BLaER1 (cell line): ENCODE data around the gene CRHR2.
A peak's percentile ranks its signal among the peaks of the same experiment; 100 is the strongest.

ENCODE experiments used
- H3K27ac ChIP-seq: shearing (Covaris generic); formaldehyde crosslinking; 2 replicates; pipeline ENCODE4 v1.8.1; 2022
- H3K27me3 ChIP-seq: shearing (Covaris generic); formaldehyde crosslinking; 2 replicates; pipeline ENCODE4 v1.8.1; 2022
- H3K36me3 ChIP-seq: shearing (Covaris generic); formaldehyde crosslinking; 2 replicates; pipeline ENCODE4 v1.8.1; 2022
- H3K4me1 ChIP-seq: shearing (Covaris generic); formaldehyde crosslinking; 2 replicates; pipeline ENCODE4 v1.8.1; 2022
- H3K4me2 ChIP-seq: shearing (Covaris generic); formaldehyde crosslinking; 2 replicates; pipeline ENCODE4 v1.8.1; 2022
- H3K4me3 ChIP-seq: shearing (Covaris generic); formaldehyde crosslinking; 2 replicates; pipeline ENCODE4 v1.8.1; 2022
- H3K9ac ChIP-seq: shearing (Covaris generic); formaldehyde crosslinking; 2 replicates; pipeline ENCODE4 v1.8.1; 2022
- H3K9me3 ChIP-seq: shearing (Covaris generic); formaldehyde crosslinking; 2 replicates; pipeline ENCODE4 v1.8.1; 2022
- H4K20me1 ChIP-seq: shearing (Covaris generic); formaldehyde crosslinking; 2 replicates; pipeline ENCODE4 v1.8.1; 2022
- Cebpa-rat ChIP-seq: shearing (Covaris generic); IDR thresholded peaks from 2 replicates; pipeline ENCODE4 v1.8.1; 2022

CRHR2 gene

GRCh38 chr7:30707391-30708357 lies 25.4 kb upstream of the CRHR2 start:
- Histone ChIP-seq H3K27ac (no peak overlapping the region), H3K9me3 (no peaks in the 10 kb centered on the region), H3K4me3 (no peak overlapping the region), H3K4me1 (no peaks in the 10 kb centered on the region), H3K27me3 (no peaks in the 10 kb centered on the region), H3K36me3 (no peaks in the 10 kb centered on the region), H3K9ac (no peak overlapping the region), H4K20me1 (no peaks in the 10 kb centered on the region), H3K4me2 (no peak overlapping the region)
- no peak for TF ChIP-seq Cebpa-rat

DNA sequence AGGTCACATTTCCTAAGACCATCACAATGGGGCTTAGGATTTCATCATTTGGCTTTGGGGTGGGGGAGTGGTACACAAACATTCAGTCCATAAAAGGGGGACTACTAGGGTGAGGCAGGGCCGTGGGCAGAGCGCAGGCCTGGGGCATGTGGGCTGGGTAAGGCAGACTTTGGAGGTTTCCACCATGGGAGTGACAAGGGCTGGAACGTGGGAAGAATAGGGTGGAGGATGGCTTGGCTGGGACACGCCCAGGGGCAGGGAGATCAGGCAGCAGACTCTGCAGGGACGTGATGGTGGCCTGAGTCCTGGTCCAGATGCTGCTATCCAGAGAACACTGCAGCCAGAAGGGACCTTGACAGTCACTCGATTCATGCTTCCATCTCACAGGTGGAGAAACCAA lies 24.7 kb upstream of the CRHR2 start:
- Histone ChIP-seq H3K4me3 (no peak overlapping the region), H3K9me3 (no peaks in the 10 kb centered on the region), H3K27ac (no peak overlapping the region), H4K20me1 (no peaks in the 10 kb centered on the region), H3K36me3 (no peaks in the 10 kb centered on the region), H3K27me3 (no peaks in the 10 kb centered on the region), H3K4me1 (0 out of 2 replicates have a peak, but pooled peaks cover under 1% of the 10 kb centered on the region), H3K9ac (no peak overlapping the region), H3K4me2 (no peak overlapping the region)
- no peak for TF ChIP-seq Cebpa-rat

GRCh38 chr7:30706316-30706715 lies 24.1 kb upstream of the CRHR2 start:
- H3K27me3 ChIP-seq = no peaks in the 10 kb centered on the region

GRCh38 chr7:30705596-30705995 lies 23.3 kb upstream of the CRHR2 start:
- Histone ChIP-seq H3K27ac (no peak overlapping the region), H3K9ac (no peak overlapping the region), H3K27me3 (no peaks in the 10 kb centered on the region), H4K20me1 (no peaks in the 10 kb centered on the region), H3K4me2 (no peak overlapping the region), H3K4me1 (0 out of 2 replicates have a peak, but pooled peaks cover 6% of the 10 kb centered on the region), H3K4me3 (no peak overlapping the region), H3K36me3 (no peaks in the 10 kb centered on the region), H3K9me3 (no peaks in the 10 kb centered on the region)
- no peak for TF ChIP-seq Cebpa-rat

More at GRCh38 chr7:30706316-30706715, 24.1 kb upstream of the CRHR2 start:
- Histone ChIP-seq H3K4me3 (no peak overlapping the region), H3K4me2 (no peak overlapping the region), H3K9me3 (no peaks in the 10 kb centered on the region), H4K20me1 (no peaks in the 10 kb centered on the region), H3K9ac (no peak overlapping the region), H3K27ac (no peak overlapping the region), H3K36me3 (no peaks in the 10 kb centered on the region), H3K4me1 (0 out of 2 replicates have a peak, but pooled peaks cover 6% of the 10 kb centered on the region)
- no peak for TF ChIP-seq Cebpa-rat

DNA sequence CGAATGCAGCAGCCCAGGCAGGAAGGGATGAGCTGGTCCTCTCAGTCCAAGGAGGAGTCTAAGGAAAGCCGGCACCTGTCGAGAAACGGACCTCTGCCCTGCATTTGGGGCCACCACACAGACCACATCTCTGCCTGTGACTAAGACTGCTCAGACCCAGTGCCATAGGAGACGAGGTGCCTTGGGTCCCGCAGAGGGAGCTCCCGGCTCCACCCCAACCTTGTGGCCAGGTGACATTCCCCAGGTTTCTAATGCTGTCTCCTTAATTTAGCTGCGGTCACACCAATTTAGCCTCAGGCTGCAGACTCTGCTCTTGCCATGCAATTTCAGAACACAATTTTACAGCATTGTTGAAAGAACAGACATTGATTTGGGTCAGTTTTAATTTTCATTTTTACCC lies 22.8 kb upstream of the CRHR2 start:
- H3K9me3 ChIP-seq = no peaks in the 10 kb centered on the region
- H3K27me3 ChIP-seq = no peaks in the 10 kb centered on the region
- H3K27ac ChIP-seq = no peak overlapping the region
- H4K20me1 ChIP-seq = no peaks in the 10 kb centered on the region
- no peak overlapping the region for H3K4me2 ChIP-seq
- peaks cover 11% of the 10 kb centered on the region for H3K4me1 ChIP-seq
- H3K36me3 ChIP-seq = no peaks in the 10 kb centered on the region
- H3K9ac ChIP-seq = no peak overlapping the region
- no peak for TF ChIP-seq Cebpa-rat
- H3K4me3 ChIP-seq = no peak overlapping the region

DNA sequence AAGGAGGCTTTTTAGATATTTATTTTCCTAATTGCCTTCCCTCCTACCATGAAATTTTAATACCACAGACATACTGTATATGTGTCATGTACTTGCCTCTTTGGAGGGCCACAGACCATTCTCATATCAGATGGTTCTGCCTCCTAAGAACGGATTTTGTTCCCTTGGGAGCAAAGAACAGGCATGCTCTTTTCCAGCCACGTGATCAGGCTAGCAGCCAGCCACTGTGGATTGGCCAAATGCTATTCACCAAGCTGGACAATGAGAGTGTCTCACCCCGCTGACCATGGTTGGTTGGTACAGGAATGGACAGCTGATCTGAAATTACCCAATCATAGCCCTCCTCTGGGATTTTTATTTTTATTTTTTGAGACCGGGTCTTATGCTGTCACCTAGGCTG lies 21.5 kb upstream of the CRHR2 start:
- H3K4me3 ChIP-seq = no peak overlapping the region
- H3K27ac ChIP-seq = no peak overlapping the region
- H4K20me1 ChIP-seq = no peaks in the 10 kb centered on the region
- H3K36me3 ChIP-seq = no peaks in the 10 kb centered on the region
- H3K4me2 ChIP-seq = no peak overlapping the region
- H3K4me1 ChIP-seq = peaks cover 16% of the 10 kb centered on the region
- no peak overlapping the region for H3K9ac ChIP-seq
- no peak for TF ChIP-seq Cebpa-rat
- H3K27me3 ChIP-seq = no peaks in the 10 kb centered on the region
- H3K9me3 ChIP-seq = no peaks in the 10 kb centered on the region

DNA sequence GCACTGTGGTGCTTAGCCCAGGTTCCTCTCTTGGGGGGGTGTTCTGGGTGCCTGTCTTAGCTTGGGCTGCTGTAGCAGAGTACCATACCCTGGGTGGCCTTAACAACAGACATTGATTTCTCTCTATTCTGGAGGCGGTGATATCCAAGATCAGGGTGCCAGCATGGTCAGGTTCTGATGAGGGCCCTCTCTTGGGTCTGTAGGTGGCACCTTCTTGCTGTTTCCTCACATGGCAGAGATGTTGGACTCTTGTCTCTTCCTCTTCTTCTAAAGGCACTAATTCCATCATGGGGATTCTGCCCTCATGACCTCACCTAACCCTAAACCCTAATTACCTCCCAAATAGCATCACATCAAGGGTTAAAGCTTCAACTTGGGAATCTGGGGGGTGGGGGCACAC lies 19.9 kb upstream of the CRHR2 start:
- Histone ChIP-seq H4K20me1 (no peaks in the 10 kb centered on the region), H3K4me1 (peaks cover 24% of the 10 kb centered on the region), H3K27ac (no peak overlapping the region), H3K9me3 (no peaks in the 10 kb centered on the region), H3K4me2 (no peak overlapping the region), H3K9ac (no peak overlapping the region), H3K27me3 (no peaks in the 10 kb centered on the region), H3K4me3 (no peak overlapping the region), H3K36me3 (no peaks in the 10 kb centered on the region)
- no peak for TF ChIP-seq Cebpa-rat

DNA sequence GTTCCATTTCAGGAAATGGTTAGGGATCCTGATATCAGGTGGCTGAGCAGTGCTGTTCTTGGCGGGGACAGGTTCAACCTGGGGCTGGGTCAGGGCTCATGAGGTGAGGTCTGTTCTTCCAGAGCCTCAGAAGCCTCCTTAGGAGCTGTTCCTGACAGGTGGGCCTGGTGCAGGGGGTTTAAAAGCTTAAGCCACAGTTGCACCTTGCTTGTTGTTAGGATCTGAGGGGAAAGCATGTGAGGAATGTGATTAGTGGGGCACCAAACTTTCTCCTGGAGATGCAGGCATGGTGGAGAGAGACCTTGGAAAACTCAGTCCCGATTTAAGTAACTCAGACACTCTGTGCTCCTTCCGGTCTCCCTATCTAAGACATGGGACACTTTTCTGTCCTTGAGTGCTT lies 18.7 kb upstream of the CRHR2 start:
- no peak for TF ChIP-seq Cebpa-rat
- H3K4me3 ChIP-seq = no peak overlapping the region
- no peak overlapping the region for H3K9ac ChIP-seq
- H3K9me3 ChIP-seq = no peaks in the 10 kb centered on the region
- no peak overlapping the region for H3K27ac ChIP-seq
- H3K36me3 ChIP-seq = no peaks in the 10 kb centered on the region
- H4K20me1 ChIP-seq = no peaks in the 10 kb centered on the region
- peaks cover 24% of the 10 kb centered on the region for H3K4me1 ChIP-seq
- no peaks in the 10 kb centered on the region for H3K27me3 ChIP-seq
- H3K4me2 ChIP-seq = no peak overlapping the region

DNA sequence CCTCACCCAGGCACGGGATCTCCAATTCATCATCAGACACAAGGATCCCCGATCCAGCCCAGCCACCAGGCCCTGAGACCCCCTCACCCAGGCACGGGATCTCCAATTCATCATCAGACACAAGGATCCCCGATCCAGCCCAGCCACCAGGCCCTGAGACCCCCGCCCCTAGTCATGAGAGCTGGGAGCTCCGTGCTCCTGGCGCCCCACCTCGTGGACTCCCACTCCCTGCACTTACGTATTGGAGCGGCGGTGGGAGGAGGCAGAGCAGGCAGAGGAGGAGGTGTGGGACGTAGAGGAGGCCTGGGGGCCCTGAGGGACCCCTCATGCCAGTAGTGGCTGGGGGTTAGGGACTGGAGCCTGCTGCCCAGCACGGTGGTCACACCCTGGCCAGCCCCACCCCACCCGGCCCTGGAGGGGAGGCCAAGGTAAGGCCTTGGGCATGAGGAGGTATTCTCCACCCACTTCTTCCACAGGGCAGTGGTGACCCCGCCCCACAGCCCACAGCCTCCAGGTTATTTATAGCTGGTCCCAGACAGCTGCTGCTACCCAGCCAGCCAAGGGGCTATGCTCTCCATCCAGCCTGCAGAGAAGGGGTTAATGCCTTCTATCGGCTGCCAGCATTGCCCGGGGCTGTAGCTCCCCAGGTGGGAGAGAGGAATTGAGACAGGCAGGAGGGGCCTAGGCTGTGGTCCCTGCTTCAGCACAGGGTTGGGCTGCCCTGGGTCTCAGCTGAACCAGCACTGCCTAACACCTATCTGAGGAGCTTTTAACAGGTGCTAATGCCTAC lies 17.6 kb upstream of the CRHR2 start:
- H3K9me3 ChIP-seq = no peaks in the 10 kb centered on the region
- no peaks in the 10 kb centered on the region for H4K20me1 ChIP-seq
- no peak overlapping the region for H3K4me3 ChIP-seq
- no peak overlapping the region for H3K27ac ChIP-seq
- peak overlapping the region; percentile 24; the same call in 1 of the 2 replicates for H3K4me2 ChIP-seq
- peaks cover 24% of the 10 kb centered on the region for H3K4me1 ChIP-seq
- TF ChIP-seq Cebpa-rat = no peak
- H3K27me3 ChIP-seq = no peaks in the 10 kb centered on the region
- no peak overlapping the region for H3K9ac ChIP-seq
- H3K36me3 ChIP-seq = no peaks in the 10 kb centered on the region

- Histone ChIP-seq H3K36me3 (no peaks in the 10 kb centered on the region), H4K20me1 (no peaks in the 10 kb centered on the region), H3K4me3 (no peak overlapping the region), H3K27me3 (no peaks in the 10 kb centered on the region), H3K4me2 (no peak overlapping the region), H3K27ac (no peak overlapping the region), H3K9me3 (no peaks in the 10 kb centered on the region), H3K4me1 (peaks cover 24% of the 10 kb centered on the region), H3K9ac (no peak overlapping the region)
- TF ChIP-seq Cebpa-rat = no peak
These were observed 16.2 kb upstream of the CRHR2 start for GRCh38 chr7:30698481-30698880.
